B cell (primary cell): ENCODE data around the gene SYCE3. TPM values are rescaled to one million over a fixed set of nuclear protein-coding genes. Genes with fewer than 3 reads are reported as not detected.

ENCODE experiments used
- ATAC-seq: fragments of 200-7000 bp; cut with Tn5 transposase; one replicate; pipeline ENCODE4 v1.10.0; 2021; ENCODE audit warnings: low read depth, mild to moderate bottlenecking, moderate number of reproducible peaks, moderate library complexity
- CTCF ChIA-PET: fragments of 350-600 bp; sonication (Branson Sonifier 250); formaldehyde crosslinking; loops from one replicate; lab custom pipeline; 2021; ENCODE audit warnings: antibody characterized with exemption, inconsistent platforms; lab: Charles Lee
- POLR2A ChIA-PET: fragments of 350-600 bp; sonication (Branson Sonifier 250); formaldehyde crosslinking; loops from one replicate; lab custom pipeline; 2021; ENCODE audit warnings: antibody characterized with exemption; lab: Charles Lee
- DNase-seq: peaks from one replicate; pipeline ENCODE4 v3.0.0; 2013
- H2AFZ ChIP-seq: 2 replicates; pipeline ENCODE4 v1.6.1; 2012; ENCODE audit warnings: mild to moderate bottlenecking, low read depth, low read length; ENCODE audit not compliant: insufficient read depth, poor library complexity, severe bottlenecking
- H3K27ac ChIP-seq, 2 donors: 1 replicate in 1 of 2; 2 replicates in 1 of 2; pipeline ENCODE4 v1.5.1; 2012 to 2013; ENCODE audit warnings: low read length in 2 of 2, mild to moderate bottlenecking in 2 of 2, moderate library complexity in 1 of 2
- H3K27me3 ChIP-seq, 4 experiments: fragments of 200-600 bp in 1 of 4; sonication (generic) in 1 of 4; replicated peaks in 1 of 4; 1 replicate in 2 of 4; 2 replicates in 2 of 4; pipeline versions ENCODE4 v1.6.1 to v1.7.0; 2013 to 2016; ENCODE audit warnings: low read length in 3 of 4, mild to moderate bottlenecking in 2 of 4, mixed read lengths in 1 of 4, moderate library complexity in 1 of 4; ENCODE audit not compliant: insufficient read depth in 4 of 4, control insufficient read depth in 3 of 4; ENCODE audit errors: control extremely low read depth in 1 of 4
- H3K36me3 ChIP-seq, 2 experiments: replicated peaks in 1 of 2; 1 replicate in 1 of 2; 2 replicates in 1 of 2; pipeline versions ENCODE4 v1.6.1 to v1.7.1; 2013; ENCODE audit warnings: low read length in 1 of 2; ENCODE audit not compliant: insufficient read depth in 2 of 2, control insufficient read depth in 1 of 2; ENCODE audit errors: control extremely low read depth in 1 of 2, extremely low read depth in 1 of 2
- H3K4me1 ChIP-seq, 2 donors: fragments of 200-600 bp in 1 of 2; sonication (generic) in 1 of 2; 1 replicate in 1 of 2; 2 replicates in 1 of 2; pipeline versions ENCODE4 v1.5.1 to v1.6.1; 2013 to 2017; ENCODE audit warnings: low read length in 2 of 2; ENCODE audit not compliant: control insufficient read depth in 2 of 2, insufficient read depth in 2 of 2
- H3K4me2 ChIP-seq: replicated peaks from 2 replicates; pipeline ENCODE3; 2012; ENCODE audit warnings: mild to moderate bottlenecking, low read depth, low read length; ENCODE audit not compliant: poor library complexity, severe bottlenecking
- H3K4me3 ChIP-seq, 5 experiments: fragments of 200-600 bp in 1 of 5; sonication (generic) in 1 of 5; 1 replicate in 3 of 5; 2 replicates in 2 of 5; pipeline versions ENCODE4 v1.5.1 to v1.7.0; 2011 to 2016; ENCODE audit warnings: low read length in 4 of 5, mild to moderate bottlenecking in 4 of 5, low read depth in 2 of 5, control low read depth in 1 of 5, moderate library complexity in 1 of 5; ENCODE audit not compliant: insufficient read depth in 1 of 5; ENCODE audit errors: control extremely low read depth in 1 of 5, extremely low read depth in 1 of 5
- H3K79me2 ChIP-seq: fragments of 200-600 bp; sonication (generic); one replicate; pipeline ENCODE4 v1.6.0; 2016; ENCODE audit warnings: low read length; ENCODE audit not compliant: control insufficient read depth, insufficient read depth
- H3K9ac ChIP-seq: fragments of 200-600 bp; sonication (generic); 2 replicates; pipeline ENCODE4 v1.6.1; 2017; ENCODE audit warnings: mild to moderate bottlenecking, low read length, moderate library complexity
- H3K9me3 ChIP-seq, 3 donors: one replicate each; pipeline versions ENCODE4 v1.6.1 to v1.7.1; 2013; ENCODE audit warnings: low read length in 2 of 3; ENCODE audit not compliant: control insufficient read depth in 2 of 3, insufficient read depth in 1 of 3; ENCODE audit errors: control extremely low read depth in 1 of 3
- H4K20me1 ChIP-seq: 2 replicates; pipeline ENCODE4 v1.6.0; 2012; ENCODE audit warnings: mild to moderate bottlenecking, low read length; ENCODE audit not compliant: insufficient read depth, control insufficient read depth, poor library complexity, severe bottlenecking
- H3K27ac Mint-ChIP-seq: one replicate; pipeline ENCODE4 v1.8.0; 2021; ENCODE audit warnings: mixed read lengths
- H3K27me3 Mint-ChIP-seq: one replicate; pipeline ENCODE4 v1.8.0; 2021; ENCODE audit warnings: mixed read lengths
- H3K4me1 Mint-ChIP-seq: one replicate; pipeline ENCODE4 v1.8.0; 2021; ENCODE audit warnings: mixed read lengths
- H3K4me3 Mint-ChIP-seq: one replicate; pipeline ENCODE4 v1.8.0; 2021; ENCODE audit warnings: mixed read lengths
- H3K9me3 Mint-ChIP-seq: one replicate; pipeline ENCODE4 v1.8.0; 2022; ENCODE audit warnings: mixed read lengths; ENCODE audit not compliant: insufficient read depth
- EZH2 ChIP-seq: IDR thresholded peaks from 2 replicates; pipeline ENCODE4 v1.6.1; 2012; ENCODE audit warnings: borderline replicate concordance, low read depth, mild to moderate bottlenecking, moderate library complexity, low read length; ENCODE audit not compliant: insufficient read depth, poor library complexity, severe bottlenecking
- WGBS: methylation state at CpG from one replicate; pipeline ENCODE4 v1.1.5; 2013; ENCODE audit warnings: missing lambda C conversion rate; ENCODE audit not compliant: insufficient coverage; 5-methylcytosine and 5-hydroxymethylcytosine counted together
- intact Hi-C: fragments of 100-400 bp; cut with micrococcal nuclease; formaldehyde crosslinking; loops from one replicate; pipeline ENCODE4 v1.10.0; 2022
- polyA plus RNA-seq: library from polyadenylated mRNA; depleted of rRNA; stranded (reverse); fragments of >200 nt; gene quantifications from 2 replicates; pipeline ENCODE4 v1.2.3, GENCODE V29; 2012
- total RNA-seq, 2 donors: library from RNA; stranded (reverse); fragments of 120-200 nt in 1 of 2; gene quantifications; 1 replicate in 1 of 2; 2 replicates in 1 of 2; pipeline versions ENCODE4 v1.2.3 to v1.2.4, GENCODE V29; 2013 to 2022
- TF ChIP-seq, protein P1 (sequence below): fragments of 200-600 bp; IDR thresholded peaks from one replicate; pipeline ENCODE4 v1.8.0; 2022; ENCODE audit warnings: antibody characterized with exemption, mild to moderate bottlenecking

Gene SYCE3
- total and polyA plus RNA-seq, 2 donors (not counting 1 experiment from before 2014, with no cell fraction given): not detected

DNA sequence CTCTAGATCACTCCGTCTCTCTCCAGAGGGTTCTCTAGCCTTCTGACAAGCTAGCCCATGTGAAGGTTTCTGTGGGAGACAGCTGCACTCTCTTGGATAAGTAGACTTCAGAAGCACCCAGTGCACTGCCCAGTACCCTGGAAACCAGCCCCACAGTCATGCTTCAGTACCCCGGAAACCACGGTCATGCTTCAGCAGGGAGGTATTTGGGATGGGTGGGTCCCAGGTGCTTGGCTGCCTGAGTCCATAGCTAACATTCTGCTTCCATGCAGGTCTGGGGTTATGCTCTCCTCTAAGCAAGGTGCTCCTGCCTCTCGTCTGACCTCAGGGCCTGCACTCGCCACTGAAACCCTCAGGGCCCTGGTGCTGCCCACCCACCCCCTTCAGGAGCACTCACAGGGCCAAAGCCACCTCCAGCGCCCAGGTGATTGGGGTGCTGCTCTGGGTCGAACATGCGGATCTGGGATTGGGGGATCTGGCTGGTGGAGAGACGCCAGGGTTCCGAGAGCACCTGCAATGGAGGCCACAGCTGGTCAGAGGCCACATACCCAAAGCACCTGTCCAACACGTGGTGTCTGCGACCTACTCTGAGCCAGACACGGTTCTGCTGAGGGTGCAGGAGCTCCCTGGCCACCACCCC is 7.3 kb upstream of the SYCE3 start:
- Histone ChIP-seq H3K4me2 (peak overlapping the region; percentile 22), H3K9me3 (no peaks in the 10 kb centered on the region), H4K20me1 (no peaks in the 10 kb centered on the region), H3K9ac (no peak overlapping the region), H3K27me3 (no peaks in the 10 kb centered on the region), H3K4me3 (no peak overlapping the region), H3K4me1 (peaks cover 0 to 11% of the 10 kb centered on the region in 2 donors), H3K36me3 (peaks cover 0 to 23% of the 10 kb centered on the region in 2 experiments), H3K79me2 (no peaks in the 10 kb centered on the region), H3K27ac (no peak overlapping the region), H2AFZ (no peak overlapping the region)
- POLR2A ChIA-PET: interaction anchor here (0.9 to 1.0 kb wide), 2 partner anchors 44 to 51 kb away, joined by 3 to 4 read pairs; partner anchors contain the start of gene SCO2
- Mint-ChIP-seq H3K27ac (no peak overlapping the region), H3K4me3 (no peak overlapping the region), H3K9me3 (no peaks in the 10 kb centered on the region), H3K27me3 (no peaks in the 10 kb centered on the region), H3K4me1 (peaks cover 14% of the 10 kb centered on the region)
- WGBS: 87% methylated on average over 12 of the region's 13 CpGs
- intact Hi-C loops: no loop called here
- TF ChIP-seq EZH2: no peak
- TF ChIP-seq, protein P1, sequence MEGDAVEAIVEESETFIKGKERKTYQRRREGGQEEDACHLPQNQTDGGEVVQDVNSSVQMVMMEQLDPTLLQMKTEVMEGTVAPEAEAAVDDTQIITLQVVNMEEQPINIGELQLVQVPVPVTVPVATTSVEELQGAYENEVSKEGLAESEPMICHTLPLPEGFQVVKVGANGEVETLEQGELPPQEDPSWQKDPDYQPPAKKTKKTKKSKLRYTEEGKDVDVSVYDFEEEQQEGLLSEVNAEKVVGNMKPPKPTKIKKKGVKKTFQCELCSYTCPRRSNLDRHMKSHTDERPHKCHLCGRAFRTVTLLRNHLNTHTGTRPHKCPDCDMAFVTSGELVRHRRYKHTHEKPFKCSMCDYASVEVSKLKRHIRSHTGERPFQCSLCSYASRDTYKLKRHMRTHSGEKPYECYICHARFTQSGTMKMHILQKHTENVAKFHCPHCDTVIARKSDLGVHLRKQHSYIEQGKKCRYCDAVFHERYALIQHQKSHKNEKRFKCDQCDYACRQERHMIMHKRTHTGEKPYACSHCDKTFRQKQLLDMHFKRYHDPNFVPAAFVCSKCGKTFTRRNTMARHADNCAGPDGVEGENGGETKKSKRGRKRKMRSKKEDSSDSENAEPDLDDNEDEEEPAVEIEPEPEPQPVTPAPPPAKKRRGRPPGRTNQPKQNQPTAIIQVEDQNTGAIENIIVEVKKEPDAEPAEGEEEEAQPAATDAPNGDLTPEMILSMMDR: no peak
- DNase-seq (no peak), ATAC-seq (no peak)
- CTCF ChIA-PET: interaction anchor here (1.0 to 1.4 kb wide), 2 partner anchors 44 to 51 kb away, joined by 3 to 4 read pairs; no protein-coding TSS in a partner anchor

DNA sequence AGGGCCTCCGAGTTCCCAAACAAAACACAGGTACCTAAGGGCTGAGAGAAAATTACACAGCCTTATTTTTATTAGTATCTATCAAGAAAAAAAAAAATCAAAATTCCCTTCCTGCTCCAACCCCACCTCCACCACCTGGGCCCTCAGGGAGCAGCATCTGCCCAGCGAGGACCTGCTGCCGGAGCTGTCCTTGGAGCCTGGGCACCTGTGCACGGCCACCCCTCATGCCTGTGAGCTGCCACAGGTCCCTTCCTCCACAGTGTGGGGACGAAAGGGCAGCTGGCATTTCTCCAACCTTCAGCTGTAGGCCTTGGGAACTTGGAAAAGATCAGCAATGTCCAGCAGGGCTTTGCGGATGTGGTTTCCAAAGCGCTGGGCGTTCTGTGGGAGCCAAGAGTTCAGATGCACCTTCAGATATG is 6.3 kb upstream of the SYCE3 start:
- Histone ChIP-seq H3K4me1 (peaks cover 0 to 11% of the 10 kb centered on the region in 2 donors), H3K9ac (no peak overlapping the region), H2AFZ (no peak overlapping the region), H3K36me3 (peaks cover 0 to 23% of the 10 kb centered on the region in 2 experiments), H3K4me2 (no peak overlapping the region), H3K9me3 (no peaks in the 10 kb centered on the region), H3K27me3 (no peaks in the 10 kb centered on the region), H3K27ac (no peak overlapping the region), H3K4me3 (no peak overlapping the region), H4K20me1 (no peaks in the 10 kb centered on the region), H3K79me2 (no peaks in the 10 kb centered on the region)
- ChIA-PET CTCF (interaction anchor here (1.0 to 1.4 kb wide), 3 partner anchors 21 to 52 kb away, joined by 3 to 4 read pairs (median 3); no protein-coding TSS in a partner anchor), POLR2A (interaction anchor here (0.9 kb wide), 1 partner anchor 43 kb away, joined by 3 read pairs; the partner anchor contains the start of gene SCO2)
- ATAC-seq (no peak), DNase-seq (no peak)
- WGBS: 92% methylated on average over 7 of the region's 8 CpGs
- Mint-ChIP-seq H3K27me3 (no peaks in the 10 kb centered on the region), H3K4me1 (peaks cover 14% of the 10 kb centered on the region), H3K27ac (no peak overlapping the region), H3K4me3 (no peak overlapping the region), H3K9me3 (no peaks in the 10 kb centered on the region)
- intact Hi-C loops: no loop called here
- TF ChIP-seq, protein P1: no peak
- no peak for TF ChIP-seq EZH2
